ENCODE data around the gene CBR3.

Gene CBR3

DNA sequence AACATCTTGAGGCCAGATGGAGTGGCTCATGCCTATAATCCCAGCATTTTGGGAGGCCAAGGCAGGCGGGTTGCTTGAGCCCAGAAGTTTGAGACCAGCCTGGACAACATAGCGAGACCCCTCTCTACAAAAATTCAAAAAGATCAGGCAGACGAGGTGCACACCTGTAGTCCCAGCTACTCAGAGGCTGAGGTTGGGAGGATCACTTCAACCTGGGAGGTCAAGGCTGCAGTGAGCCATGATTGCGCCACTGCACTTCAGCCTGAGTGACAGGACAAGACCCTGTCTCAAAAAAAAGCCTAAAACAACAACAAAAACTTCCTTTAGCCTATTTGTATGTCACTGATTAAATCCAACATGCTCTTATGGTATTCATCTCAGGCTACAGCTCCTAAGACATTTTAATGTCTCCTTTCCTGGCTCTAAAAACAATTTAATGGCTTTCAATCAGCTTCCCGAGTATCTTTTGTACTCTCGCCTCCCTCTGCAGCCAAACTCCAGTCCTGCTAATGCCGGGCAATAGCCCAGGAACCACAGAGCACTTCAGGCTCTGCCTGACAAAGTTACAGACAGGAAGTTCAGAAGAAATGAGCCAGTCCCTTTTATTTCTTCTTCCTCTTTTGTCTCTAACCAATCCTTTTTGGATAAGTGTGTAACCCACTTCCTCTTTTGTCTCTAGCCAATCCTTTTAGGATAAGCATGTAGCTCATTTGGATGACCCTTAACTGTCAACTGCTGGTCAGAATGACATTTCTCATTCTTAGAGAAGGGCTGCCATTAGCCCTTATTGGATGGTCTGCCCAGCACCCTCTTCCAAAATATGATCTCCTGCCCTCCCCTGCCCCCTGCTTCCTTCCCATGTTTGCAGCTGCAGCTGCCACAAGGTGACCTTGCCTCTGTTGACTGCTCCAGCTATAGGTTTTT lies 15.2 kb downstream of the CBR3 start:
- ChIA-PET POLR2A (interaction anchor here (0.9 to 1.1 kb wide), 2 partner anchors 24 to 170 kb away, joined by 3 to 5 read pairs; partner anchors contain the start of gene MORC3), CTCF (interaction anchor here (0.8 to 5.7 kb wide), 13 partner anchors 9 to 184 kb away, joined by 3 to 44 read pairs (median 4); no protein-coding TSS in a partner anchor)
- Histone ChIP-seq H3K36me3 (ENCODE audit: control insufficient read depth in 4 of 4, insufficient read depth in 4 of 4, low read length in 3 of 4) (peaks cover 0 to 3% (median 1%) of the 10 kb centered on the region in 4 experiments), H3K9me3 (ENCODE audit: control extremely low read depth in 1 of 5, control insufficient read depth in 4 of 5, insufficient read depth in 2 of 5, low read depth in 1 of 5, low read length in 4 of 5) (peaks cover 0 to 2% (median 0%) of the 10 kb centered on the region in 5 experiments), H3K27me3 (replicated peaks in 2 of 5; ENCODE audit: control insufficient read depth in 4 of 5, insufficient read depth in 5 of 5, low read length in 4 of 5) (no peaks in the 10 kb centered on the region), H3K27ac (ENCODE audit: insufficient read depth in 1 of 2, low read depth in 1 of 2, low read length in 2 of 2, poor library complexity in 1 of 2, severe bottlenecking in 2 of 2) (peak overlapping the region in 1 of 2 experiments; percentile 63), H3K4me1 (ENCODE audit: control extremely low read depth in 1 of 4, control insufficient read depth in 4 of 4, insufficient read depth in 4 of 4, low read length in 3 of 4) (peaks cover 10 to 25% (median 17%) of the 10 kb centered on the region in 4 experiments), H3K4me3 (ENCODE audit: control insufficient read depth in 1 of 7, extremely low read depth in 1 of 7, insufficient read depth in 4 of 7, low read depth in 2 of 7, low read length in 6 of 7) (peak overlapping the region in 4 of 7 experiments; percentile 38 to 64 (median 44))
- 51% methylated on average over 7 of the region's 7 CpGs for WGBS (ENCODE audit: insufficient coverage)
- DNase-seq = peak; percentile 66 to 91 (median 84)

DNA sequence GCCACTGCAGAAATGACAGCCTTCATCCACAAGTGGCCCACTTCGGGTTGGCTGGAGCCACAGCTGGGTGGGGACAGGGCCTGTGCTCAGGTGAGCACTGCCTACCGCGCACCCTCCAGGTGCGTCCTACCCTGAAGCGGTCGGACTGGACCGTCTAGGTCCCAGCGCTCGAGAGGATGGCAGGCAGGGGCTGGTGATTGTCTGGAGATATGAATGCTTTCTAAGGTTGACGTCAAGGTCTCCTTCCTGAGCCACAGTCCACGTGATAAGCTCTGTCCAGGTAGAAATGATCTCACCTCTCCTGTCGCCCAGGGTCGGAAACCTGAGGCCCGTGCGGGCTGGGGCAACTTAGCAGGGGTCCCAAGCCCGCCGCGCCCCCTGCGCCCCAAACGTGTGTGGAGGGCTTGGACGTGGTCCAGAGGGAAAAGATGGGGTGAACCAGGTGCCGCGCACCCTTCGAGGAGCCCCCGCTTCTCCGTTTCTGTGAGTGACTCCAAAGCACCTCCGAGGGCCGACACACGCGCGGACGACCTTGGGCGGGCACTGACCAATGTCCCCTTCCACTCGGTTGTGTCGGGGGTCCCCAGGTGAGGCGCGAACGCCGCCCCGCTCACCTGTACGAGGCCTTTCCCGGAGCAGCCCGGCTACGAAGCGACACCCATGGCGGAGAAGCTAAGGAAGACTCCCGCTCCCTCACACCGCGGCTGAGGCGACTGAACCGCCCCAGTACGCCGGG lies 20.9 kb downstream of the CBR3 start:
- Histone ChIP-seq H3K27me3 (replicated peaks in 2 of 5; ENCODE audit: control insufficient read depth in 4 of 5, insufficient read depth in 5 of 5, low read length in 4 of 5) (peaks cover 0 to 4% (median 0%) of the 10 kb centered on the region in 5 experiments), H3K27ac (ENCODE audit: insufficient read depth in 1 of 2, low read depth in 1 of 2, low read length in 2 of 2, poor library complexity in 1 of 2, severe bottlenecking in 2 of 2) (no peak overlapping the region), H3K4me3 (ENCODE audit: control insufficient read depth in 1 of 7, extremely low read depth in 1 of 7, insufficient read depth in 4 of 7, low read depth in 2 of 7, low read length in 6 of 7) (peak overlapping the region; percentile 45 to 86 (median 72)), H3K9me3 (ENCODE audit: control extremely low read depth in 1 of 5, control insufficient read depth in 4 of 5, insufficient read depth in 2 of 5, low read depth in 1 of 5, low read length in 4 of 5) (peaks cover 0 to 2% (median 0%) of the 10 kb centered on the region in 5 experiments), H3K4me1 (ENCODE audit: control extremely low read depth in 1 of 4, control insufficient read depth in 4 of 4, insufficient read depth in 4 of 4, low read length in 3 of 4) (peaks cover 3 to 22% (median 13%) of the 10 kb centered on the region in 4 experiments), H3K36me3 (ENCODE audit: control insufficient read depth in 4 of 4, insufficient read depth in 4 of 4, low read length in 3 of 4) (no peaks in the 10 kb centered on the region)
- DNase-seq = no peak
- whole genome bisulfite sequencing (ENCODE audit: insufficient coverage) = 10% methylated on average over 47 of the region's 53 CpGs
- ChIA-PET POLR2A (interaction anchor here (1.3 kb wide), 1 partner anchor 48 kb away, joined by 3 read pairs; no protein-coding TSS in a partner anchor), CTCF (interaction anchor here (1.0 to 1.4 kb wide), 3 partner anchors 19 to 164 kb away, joined by 3 to 4 read pairs (median 4); partner anchors contain the start of gene MORC3)

DNA sequence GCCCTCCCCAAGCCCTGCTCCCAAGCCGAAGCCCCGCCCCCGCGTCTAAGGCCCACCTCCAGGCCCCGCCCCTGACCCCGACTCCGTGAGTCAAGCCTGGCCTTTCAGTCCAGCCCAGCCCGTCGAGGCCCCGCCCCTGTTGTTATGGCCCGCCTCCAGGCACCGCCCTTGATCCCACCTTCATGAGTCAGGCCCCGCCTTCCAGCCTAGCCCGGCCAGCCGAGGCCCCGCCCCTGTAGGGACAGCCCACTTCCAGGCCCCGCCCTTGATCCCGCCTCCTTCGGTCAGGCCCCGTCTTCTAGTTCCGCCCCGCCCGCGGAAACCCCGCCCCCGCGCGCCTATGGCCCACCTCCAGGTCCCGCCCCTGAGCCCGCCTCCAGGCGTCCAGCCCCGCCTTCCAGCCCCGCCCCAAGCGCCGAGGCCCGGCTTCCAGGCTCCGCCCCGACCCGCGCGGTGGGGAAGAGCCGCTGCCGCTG lies 21.5 kb downstream of the CBR3 start:
- peaks cover 0 to 2% (median 0%) of the 10 kb centered on the region in 5 experiments for H3K9me3 ChIP-seq (ENCODE audit: control extremely low read depth in 1 of 5, control insufficient read depth in 4 of 5, insufficient read depth in 2 of 5, low read depth in 1 of 5, low read length in 4 of 5)
- under 1% methylated on average over 33 of the region's 43 CpGs for WGBS (ENCODE audit: insufficient coverage)
- ChIA-PET CTCF (interaction anchor here (1.3 kb wide), 1 partner anchor 53 kb away, joined by 3 read pairs; no protein-coding TSS in a partner anchor), POLR2A (interaction anchor here (0.5 to 1.3 kb wide), 2 partner anchors 17 to 47 kb away, joined by 3 read pairs; no protein-coding TSS in a partner anchor)
- peaks cover 0 to 4% (median 0%) of the 10 kb centered on the region in 5 experiments for H3K27me3 ChIP-seq (replicated peaks in 2 of 5; ENCODE audit: control insufficient read depth in 4 of 5, insufficient read depth in 5 of 5, low read length in 4 of 5)
- peak; percentile 96 to 98 (median 98) for DNase-seq
- peak overlapping the region in 1 of 2 experiments; percentile 61 for H3K27ac ChIP-seq (ENCODE audit: insufficient read depth in 1 of 2, low read depth in 1 of 2, low read length in 2 of 2, poor library complexity in 1 of 2, severe bottlenecking in 2 of 2)
- peaks cover 3 to 20% (median 11%) of the 10 kb centered on the region in 4 experiments for H3K4me1 ChIP-seq (ENCODE audit: control extremely low read depth in 1 of 4, control insufficient read depth in 4 of 4, insufficient read depth in 4 of 4, low read length in 3 of 4)
- no peaks in the 10 kb centered on the region for H3K36me3 ChIP-seq (ENCODE audit: control insufficient read depth in 4 of 4, insufficient read depth in 4 of 4, low read length in 3 of 4)
- peak overlapping the region; percentile 74 to 99 (median 86) for H3K4me3 ChIP-seq (ENCODE audit: control insufficient read depth in 1 of 7, extremely low read depth in 1 of 7, insufficient read depth in 4 of 7, low read depth in 2 of 7, low read length in 6 of 7)

DNA sequence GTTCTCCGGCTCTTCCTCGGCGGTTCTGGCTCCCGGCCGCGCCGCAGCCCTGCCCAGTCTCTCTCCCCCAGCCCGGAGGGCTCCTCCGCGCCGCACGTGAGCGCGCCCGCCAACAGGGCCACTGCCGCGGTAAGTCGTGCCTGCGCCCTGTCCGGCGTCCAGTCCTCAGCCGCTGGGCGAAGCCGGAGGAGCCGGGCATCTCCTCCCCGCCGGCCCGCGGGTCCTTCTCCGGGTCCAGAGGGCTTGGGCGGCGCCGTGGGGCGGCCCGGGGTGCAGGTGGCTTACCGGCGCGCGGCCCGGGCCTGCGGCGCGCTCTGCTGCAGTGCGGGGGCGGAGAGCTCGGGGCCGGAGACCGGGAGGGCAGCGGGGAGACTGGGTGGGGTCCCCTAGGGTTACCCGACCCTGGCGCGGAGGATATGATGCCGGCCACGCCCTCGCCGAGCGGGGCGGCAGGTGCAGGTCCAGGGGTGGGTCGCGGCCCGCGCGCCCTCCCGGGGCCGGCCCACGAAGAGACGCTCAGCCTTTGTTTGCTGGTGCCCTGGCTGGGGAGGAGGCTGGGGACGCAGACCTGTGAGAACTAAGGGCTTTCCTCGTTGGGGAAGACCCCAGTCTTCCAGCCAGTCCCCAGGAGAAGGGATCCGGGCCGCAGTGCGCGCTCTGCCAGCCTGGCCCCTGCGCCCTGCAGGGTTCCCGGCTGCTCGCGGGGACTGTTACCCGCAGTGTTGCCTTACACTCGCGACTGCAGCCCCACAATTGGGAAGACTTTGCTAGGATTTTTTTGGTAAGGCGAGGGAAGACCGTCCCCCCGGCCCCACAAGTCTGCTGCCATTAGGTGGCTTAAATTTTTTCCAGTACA lies 22.2 kb downstream of the CBR3 start, which contains the start of gene DOP1B:
Gene DOP1B, plus strand, starts transcription at position 10 of the 856 bp plus-strand sequence. CDS start 7,910 bp downstream, outside the sequence.
- Histone ChIP-seq H3K4me1 (ENCODE audit: control extremely low read depth in 1 of 4, control insufficient read depth in 4 of 4, insufficient read depth in 4 of 4, low read length in 3 of 4) (peaks cover 3 to 20% (median 11%) of the 10 kb centered on the region in 4 experiments), H3K27me3 (replicated peaks in 2 of 5; ENCODE audit: control insufficient read depth in 4 of 5, insufficient read depth in 5 of 5, low read length in 4 of 5) (peaks cover 0 to 4% (median 0%) of the 10 kb centered on the region in 5 experiments), H3K36me3 (ENCODE audit: control insufficient read depth in 4 of 4, insufficient read depth in 4 of 4, low read length in 3 of 4) (no peaks in the 10 kb centered on the region), H3K9me3 (ENCODE audit: control extremely low read depth in 1 of 5, control insufficient read depth in 4 of 5, insufficient read depth in 2 of 5, low read depth in 1 of 5, low read length in 4 of 5) (peaks cover 0 to 2% (median 0%) of the 10 kb centered on the region in 5 experiments), H3K4me3 (ENCODE audit: control insufficient read depth in 1 of 7, extremely low read depth in 1 of 7, insufficient read depth in 4 of 7, low read depth in 2 of 7, low read length in 6 of 7) (peak within 1 kb of the TSS; percentile 74 to 99 (median 86)), H3K27ac (ENCODE audit: insufficient read depth in 1 of 2, low read depth in 1 of 2, low read length in 2 of 2, poor library complexity in 1 of 2, severe bottlenecking in 2 of 2) (peak within 1 kb of the TSS; percentile 33 to 61)
- POLR2A ChIA-PET = interaction anchor here (0.5 to 1.3 kb wide), 2 partner anchors 16 to 47 kb away, joined by 3 read pairs; no protein-coding TSS in a partner anchor
- peak; percentile 22 to 64 (median 52) for DNase-seq
- CTCF ChIA-PET = no interaction called here
- under 1% methylated on average over 59 of the region's 83 CpGs for WGBS (ENCODE audit: insufficient coverage)

DNA sequence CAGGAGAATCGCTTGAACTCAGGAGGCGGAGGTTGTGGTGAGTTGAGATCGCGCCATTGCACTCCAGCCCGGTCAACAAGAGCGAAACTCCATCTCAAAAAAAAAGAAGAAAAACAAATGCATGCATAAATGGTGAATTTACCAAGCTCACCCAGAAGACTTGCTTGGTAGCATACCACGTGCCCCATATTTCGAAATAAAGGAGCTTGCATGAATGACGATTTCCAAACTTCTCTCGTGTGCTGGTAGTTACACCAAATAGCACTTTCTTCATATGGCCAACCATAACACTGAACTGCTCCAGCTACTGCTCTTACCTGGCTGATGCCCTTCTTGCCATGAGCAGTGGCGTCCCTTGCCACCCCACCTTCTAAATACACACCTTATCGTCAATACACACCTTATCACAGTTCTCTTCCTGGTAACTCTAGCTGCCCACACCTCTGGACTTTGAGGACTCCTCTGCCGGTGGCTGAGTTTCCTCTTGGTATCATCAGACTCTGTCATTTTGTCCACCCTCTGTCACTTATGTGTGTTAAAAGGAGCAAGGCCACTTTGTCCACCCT lies 24.6 kb downstream of the CBR3 start:
- ChIA-PET CTCF (interaction anchor here (1.0 to 1.2 kb wide), 2 partner anchors 13 to 21 kb away, joined by 3 read pairs; no protein-coding TSS in a partner anchor), POLR2A (no interaction called here)
- WGBS (ENCODE audit: insufficient coverage) = 96% methylated on average over 4 of the region's 13 CpGs
- H3K4me1 ChIP-seq (ENCODE audit: control extremely low read depth in 1 of 4, control insufficient read depth in 4 of 4, insufficient read depth in 4 of 4, low read length in 3 of 4) = peaks cover 12 to 30% (median 20%) of the 10 kb centered on the region in 4 experiments
- no peak overlapping the region for H3K27ac ChIP-seq (ENCODE audit: insufficient read depth in 1 of 2, low read depth in 1 of 2, low read length in 2 of 2, poor library complexity in 1 of 2, severe bottlenecking in 2 of 2)
- H3K36me3 ChIP-seq (ENCODE audit: control insufficient read depth in 4 of 4, insufficient read depth in 4 of 4, low read length in 3 of 4) = no peaks in the 10 kb centered on the region
- peaks cover 0 to 4% (median 0%) of the 10 kb centered on the region in 5 experiments for H3K27me3 ChIP-seq (replicated peaks in 2 of 5; ENCODE audit: control insufficient read depth in 4 of 5, insufficient read depth in 5 of 5, low read length in 4 of 5)
- DNase-seq = peak in 1 of 3 donors; percentile 16
- no peaks in the 10 kb centered on the region for H3K9me3 ChIP-seq (ENCODE audit: control extremely low read depth in 1 of 5, control insufficient read depth in 4 of 5, insufficient read depth in 2 of 5, low read depth in 1 of 5, low read length in 4 of 5)
- no peak overlapping the region for H3K4me3 ChIP-seq (ENCODE audit: control insufficient read depth in 1 of 7, extremely low read depth in 1 of 7, insufficient read depth in 4 of 7, low read depth in 2 of 7, low read length in 6 of 7)

Data from common myeloid progenitor, CD34-positive (primary cell).